OCI-LY3 (cell line): ENCODE data around the gene TMEM106B.
"Not testable (repeated sequence)": the region's sequence is repeated elsewhere in the genome, so short reads cannot be mapped to it uniquely, and the experiment has no call there.

ENCODE experiments used
- H2AFZ ChIP-seq: fragments of 200-600, 300-600 bp; shearing (Covaris generic); 2 replicates; pipeline ENCODE4 v1.6.0; 2014; ENCODE audit warnings: antibody characterized with exemption, low read depth, low read length
- H3K27ac ChIP-seq: fragments of 200-600, 300-600 bp; sonication (generic); 2 replicates; pipeline ENCODE4 v1.5.1; 2014; ENCODE audit warnings: mild to moderate bottlenecking, low read length, moderate library complexity, mixed read lengths
- H3K27me3 ChIP-seq: fragments of 200-600, 300-600 bp; sonication (generic); 2 replicates; pipeline ENCODE4 v1.6.1; 2014; ENCODE audit warnings: low read depth, low read length, mixed read lengths
- H3K36me3 ChIP-seq: fragments of 200-600, 300-600 bp; sonication (generic); replicated peaks from 2 replicates; pipeline ENCODE3; 2014; ENCODE audit warnings: low read depth, low read length, mixed read lengths
- H3K4me1 ChIP-seq: fragments of 300-600, 200-600 bp; sonication (generic); 2 replicates; pipeline ENCODE4 v1.6.1; 2014; ENCODE audit warnings: low read length, mixed read lengths
- H3K4me2 ChIP-seq: fragments of 200-600, 300-600 bp; sonication (generic); 2 replicates; pipeline ENCODE4 v1.6.1; 2014; ENCODE audit warnings: low read length, mixed read lengths
- H3K4me3 ChIP-seq: fragments of 300-600, 200-600 bp; sonication (generic); 2 replicates; pipeline ENCODE4 v1.5.1; 2014; ENCODE audit warnings: antibody characterized with exemption, mild to moderate bottlenecking, low read length, moderate library complexity
- H3K79me2 ChIP-seq: fragments of 300-600, 200-600 bp; shearing (Covaris generic); 2 replicates; pipeline ENCODE4 v1.6.1; 2014; ENCODE audit warnings: mild to moderate bottlenecking, low read length, mixed read lengths
- H3K9ac ChIP-seq: fragments of 300-600, 200-600 bp; shearing (Covaris generic); 2 replicates; pipeline ENCODE4 v1.6.0; 2014; ENCODE audit warnings: mild to moderate bottlenecking, low read length, moderate library complexity
- H3K9me3 ChIP-seq: fragments of 200-600, 300-600 bp; shearing (Covaris generic); 2 replicates; pipeline ENCODE4 v1.6.1; 2014; ENCODE audit warnings: low read length, mixed read lengths; ENCODE audit not compliant: insufficient read depth
- H4K20me1 ChIP-seq: fragments of 200-600, 300-600 bp; sonication (generic); 2 replicates; pipeline ENCODE4 v1.6.1; 2016; ENCODE audit warnings: low read length, mixed read lengths; ENCODE audit not compliant: insufficient read depth
- CTCF ChIP-seq: fragments of 200-600, 300-600 bp; sonication (generic); IDR thresholded peaks from 2 replicates; pipeline ENCODE4 v1.5.1; 2014; ENCODE audit warnings: antibody characterized with exemption, low read length, low read depth
- EZH2phosphoT487 ChIP-seq: fragments of 200-600 bp; shearing (Covaris generic); IDR thresholded peaks from 2 replicates; pipeline ENCODE4 v1.6.1; 2018; ENCODE audit warnings: antibody characterized with exemption, mixed run types, low read depth

The TMEM106B gene

GRCh38 chr7:12220389-12221046 is 9.4 kb downstream of the TMEM106B start:
- Histone ChIP-seq H3K27me3 (no peaks in the 10 kb centered on the region), H3K36me3 (peaks cover 12% of the 10 kb centered on the region), H3K4me2 (no peak overlapping the region), H3K79me2 (no peaks in the 10 kb centered on the region), H2AFZ (no peak overlapping the region), H3K4me3 (no peak overlapping the region), H3K9me3 (no peaks in the 10 kb centered on the region), H3K9ac (no peak overlapping the region), H3K4me1 (peaks cover 8% of the 10 kb centered on the region), H3K27ac (no peak overlapping the region), H4K20me1 (no peaks in the 10 kb centered on the region)
- TF ChIP-seq CTCF, result no peak
- no peak for TF ChIP-seq EZH2phosphoT487

- no peaks in the 10 kb centered on the region for H4K20me1 ChIP-seq
- H3K27ac ChIP-seq, result no peak overlapping the region
- no peak overlapping the region for H2AFZ ChIP-seq
- TF ChIP-seq CTCF, result no peak
- TF ChIP-seq EZH2phosphoT487, result no peak
- H3K4me2 ChIP-seq, result no peak overlapping the region
- H3K9me3 ChIP-seq, result no peaks in the 10 kb centered on the region
- H3K9ac ChIP-seq, result no peak overlapping the region
- peaks cover 15% of the 10 kb centered on the region for H3K36me3 ChIP-seq
- no peak overlapping the region for H3K4me3 ChIP-seq
- no peaks in the 10 kb centered on the region for H3K27me3 ChIP-seq
- no peaks in the 10 kb centered on the region for H3K79me2 ChIP-seq
- peaks cover 8% of the 10 kb centered on the region for H3K4me1 ChIP-seq
Measured at GRCh38 chr7:12221414-12221813, 10.3 kb downstream of the TMEM106B start.

GRCh38 chr7:12222889-12223579 is 11.9 kb downstream of the TMEM106B start:
- Histone ChIP-seq H3K27ac (no peak overlapping the region), H2AFZ (no peak overlapping the region), H4K20me1 (no peaks in the 10 kb centered on the region), H3K9me3 (no peaks in the 10 kb centered on the region), H3K4me3 (no peak overlapping the region), H3K27me3 (no peaks in the 10 kb centered on the region), H3K4me1 (peaks cover 8% of the 10 kb centered on the region), H3K36me3 (peaks cover 15% of the 10 kb centered on the region), H3K9ac (no peak overlapping the region), H3K79me2 (no peaks in the 10 kb centered on the region), H3K4me2 (no peak overlapping the region)
- TF ChIP-seq EZH2phosphoT487, result no peak
- no peak for TF ChIP-seq CTCF

- not testable (repeated sequence) for H3K27ac ChIP-seq, H3K4me1 ChIP-seq, H3K36me3 ChIP-seq, H2AFZ ChIP-seq, H3K9ac ChIP-seq, H3K79me2 ChIP-seq, H3K27me3 ChIP-seq, H3K4me3 ChIP-seq, H3K9me3 ChIP-seq, H3K4me2 ChIP-seq, H4K20me1 ChIP-seq
Measured at GRCh38 chr7:12225017-12225416, 13.9 kb downstream of the TMEM106B start.
